Skin epidermis (tissue), 12 donors: ENCODE results near the gene HTD2.
A peak's percentile ranks its signal among the peaks of the same experiment; 100 is the strongest.
"Not testable (repeated sequence)": the region's sequence is repeated elsewhere in the genome, so short reads cannot be mapped to it uniquely, and the experiment has no call there.

Experiments used
- H3K27ac ChIP-seq, 21 experiments: fragments of 200-600 bp; sonication (generic) in 11 of 21; one replicate each; pipeline ENCODE4 v1.5.0; 2020; ENCODE audit warnings: mild to moderate bottlenecking in 3 of 21, inconsistent platforms in 2 of 21, moderate library complexity in 2 of 21
- H3K4me3 ChIP-seq, 7 experiments: fragments of 200-600 bp; sonication (generic) in 2 of 7; one replicate each; pipeline ENCODE4 v1.5.0; 2020; ENCODE audit warnings: inconsistent platforms in 2 of 7, mild to moderate bottlenecking in 2 of 7, moderate library complexity in 1 of 7

HTD2 gene

GRCh38 chr3:58329150-58329921 is 23.0 kb downstream of the HTD2 start:
- Histone ChIP-seq H3K27ac (no peak overlapping the region), H3K4me3 (no peak overlapping the region)

- Histone ChIP-seq H3K27ac (no peak overlapping the region), H3K4me3 (no peak overlapping the region)
Observed at GRCh38 chr3:58329922-58330413, 23.6 kb downstream of the HTD2 start.

GRCh38 chr3:58331593-58332152 is 25.4 kb downstream of the HTD2 start:
- H3K27ac ChIP-seq, result peak overlapping the region in 9 of 21 experiments; percentile 78 to 88 (median 82)
- no peak overlapping the region for H3K4me3 ChIP-seq

- Histone ChIP-seq H3K27ac (peak within 1 kb of the TSS; percentile 16 to 88 (median 78)), H3K4me3 (peak within 1 kb of the TSS; percentile 66 to 89 (median 78))
Observed at GRCh38 chr3:58332575-58333188, 26.4 kb downstream of the HTD2 start, which contains the start of gene PXK. Gene PXK (plus strand): TSS chr3:58332892. CDS start chr3:58332989, 97 bp downstream.

GRCh38 chr3:58333206-58334012 is 27.1 kb downstream of the HTD2 start:
- Histone ChIP-seq H3K4me3 (peak overlapping the region; percentile 66 to 89 (median 78)), H3K27ac (peak overlapping the region; percentile 16 to 88 (median 78))

GRCh38 chr3:58334013-58334321 is 27.6 kb downstream of the HTD2 start:
- Histone ChIP-seq H3K27ac (peak overlapping the region in 12 of 21 experiments; percentile 14 to 88 (median 78)), H3K4me3 (peak overlapping the region; percentile 66 to 89 (median 78))

GRCh38 chr3:58334506-58334884 is 28.2 kb downstream of the HTD2 start:
- peak overlapping the region in 2 of 7 experiments; percentile 75 to 89 for H3K4me3 ChIP-seq
- H3K27ac ChIP-seq, result peak overlapping the region in 13 of 21 experiments; percentile 14 to 88 (median 74)

GRCh38 chr3:58335652-58335947 is 29.3 kb downstream of the HTD2 start:
- Histone ChIP-seq H3K4me3 (peak overlapping the region in 1 of 7 experiments; percentile 18), H3K27ac (peak overlapping the region in 19 of 21 experiments; percentile 4 to 74 (median 50))

- Histone ChIP-seq H3K4me3 (no peak overlapping the region), H3K27ac (peak overlapping the region in 1 of 21 experiments; percentile 73)
Observed at GRCh38 chr3:58336135-58336882, 30.0 kb downstream of the HTD2 start.

- Histone ChIP-seq H3K4me3 (no peak overlapping the region), H3K27ac (no peak overlapping the region)
Observed at GRCh38 chr3:58337190-58337589, 30.9 kb downstream of the HTD2 start.

- H3K27ac ChIP-seq, H3K4me3 ChIP-seq: not testable (repeated sequence)
Observed at GRCh38 chr3:58339146-58339545, 32.8 kb downstream of the HTD2 start.

GRCh38 chr3:58340594-58341244 is 34.4 kb downstream of the HTD2 start:
- Histone ChIP-seq H3K27ac (no peak overlapping the region), H3K4me3 (no peak overlapping the region)

- no peak overlapping the region for H3K27ac ChIP-seq
- no peak overlapping the region for H3K4me3 ChIP-seq
Observed at GRCh38 chr3:58341376-58341775, 35.1 kb downstream of the HTD2 start.

- Histone ChIP-seq H3K27ac (no peak overlapping the region), H3K4me3 (no peak overlapping the region)
Observed at GRCh38 chr3:58342676-58343075, 36.4 kb downstream of the HTD2 start.

- Histone ChIP-seq H3K27ac (no peak overlapping the region), H3K4me3 (no peak overlapping the region)
Observed at GRCh38 chr3:58345457-58345856, 39.1 kb downstream of the HTD2 start.

- H3K27ac ChIP-seq, result no peak overlapping the region
- no peak overlapping the region for H3K4me3 ChIP-seq
Observed at GRCh38 chr3:58346368-58346767, 40.0 kb downstream of the HTD2 start.

- H3K4me3 ChIP-seq, result no peak overlapping the region
Observed at GRCh38 chr3:58347984-58348383, 41.7 kb downstream of the HTD2 start.

GRCh38 chr3:58349792-58350626 is 43.7 kb downstream of the HTD2 start:
- peak overlapping the region in 3 of 21 experiments; percentile 17 to 74 (median 22) for H3K27ac ChIP-seq
- no peak overlapping the region for H3K4me3 ChIP-seq

More at GRCh38 chr3:58347984-58348383, 41.7 kb downstream of the HTD2 start:
- H3K27ac ChIP-seq, result no peak overlapping the region
